ENCODE data around the gene AQP2.

Gene AQP2

DNA sequence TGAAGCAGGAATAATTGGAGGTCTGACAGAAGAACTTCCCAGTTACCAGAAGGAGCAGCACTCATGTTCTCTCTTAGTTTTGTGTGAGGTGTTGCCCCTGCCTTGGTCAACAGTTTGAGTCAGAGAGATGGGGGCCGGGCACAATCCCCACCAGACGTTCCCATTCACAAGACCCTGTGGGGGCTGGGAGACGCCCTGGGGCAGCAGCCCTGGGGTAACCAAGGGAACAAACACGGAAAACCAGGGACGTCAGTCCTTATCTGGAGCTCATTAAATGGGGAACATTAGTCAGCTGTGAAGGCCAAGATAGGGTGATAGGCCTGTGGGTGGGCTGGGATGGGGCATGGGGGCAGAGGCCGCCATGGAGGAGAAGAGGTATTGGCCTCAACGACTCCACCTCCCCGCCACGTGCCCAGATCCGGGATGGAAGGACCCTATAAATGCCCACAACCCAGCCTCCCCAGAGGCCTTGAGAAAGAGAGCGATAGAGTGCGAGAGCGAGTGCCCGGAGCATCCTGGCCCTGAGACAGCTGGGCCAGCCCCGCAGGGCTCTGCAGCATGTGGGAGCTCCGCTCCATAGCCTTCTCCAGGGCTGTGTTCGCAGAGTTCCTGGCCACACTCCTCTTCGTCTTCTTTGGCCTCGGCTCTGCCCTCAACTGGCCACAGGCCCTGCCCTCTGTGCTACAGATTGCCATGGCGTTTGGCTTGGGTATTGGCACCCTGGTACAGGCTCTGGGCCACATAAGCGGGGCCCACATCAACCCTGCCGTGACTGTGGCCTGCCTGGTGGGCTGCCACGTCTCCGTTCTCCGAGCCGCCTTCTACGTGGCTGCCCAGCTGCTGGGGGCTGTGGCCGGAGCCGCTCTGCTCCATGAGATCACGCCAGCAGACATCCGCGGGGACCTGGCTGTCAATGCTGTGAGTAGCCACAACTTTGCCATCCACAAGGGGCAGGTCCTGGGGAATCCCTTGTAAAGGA lies at the start of gene AQP2:
TSS of gene AQP2 (plus strand) at position 465 of the 979 bp plus-strand sequence. CDS start at position 559, 94 bp downstream.
- no peak for DNase-seq

DNA sequence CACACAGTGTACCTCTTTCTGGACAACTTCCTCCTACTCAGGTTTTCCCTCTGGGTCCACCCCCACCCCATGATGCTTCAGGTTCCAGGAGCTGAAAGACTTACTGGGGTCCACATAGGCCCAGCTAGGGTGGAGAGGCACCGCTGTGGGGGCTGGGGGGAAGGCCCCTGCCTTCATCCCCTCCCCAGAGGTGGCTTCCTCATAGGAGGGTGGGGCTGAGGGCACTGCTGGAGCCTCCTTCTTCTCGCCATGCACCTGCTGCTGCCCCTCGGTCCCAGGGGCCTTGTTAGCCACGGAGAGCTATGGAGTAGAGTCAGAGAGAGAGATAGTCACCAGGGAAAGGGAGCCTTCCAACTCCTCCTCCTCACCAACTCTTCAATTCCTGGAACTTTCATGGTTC lies 49.5 kb upstream of the AQP2 start:
- no peak for DNase-seq

DNA sequence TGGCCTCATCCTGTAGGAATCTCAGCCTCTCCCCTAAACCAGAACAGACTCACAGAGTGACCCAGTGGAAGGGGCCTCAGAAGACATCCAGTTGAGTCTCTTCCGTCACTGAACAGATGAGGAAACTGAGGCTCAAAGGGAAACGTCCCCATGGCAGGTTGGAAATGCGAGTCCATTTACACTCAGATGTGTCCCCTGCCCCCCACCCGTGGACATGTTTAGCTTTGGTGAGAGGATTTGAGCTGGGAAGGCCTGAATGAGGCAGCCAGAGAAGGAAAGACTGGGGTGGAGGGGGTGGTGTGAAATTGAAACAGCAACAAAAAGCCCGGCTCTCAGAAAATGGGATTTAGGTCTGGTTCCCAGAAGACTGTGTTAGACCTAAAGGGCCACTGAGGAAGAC lies 48.6 kb upstream of the AQP2 start:
- no peak for DNase-seq

GRCh38 chr12:49902399-49903350 lies 47.9 kb upstream of the AQP2 start:
- no peak for DNase-seq

DNA sequence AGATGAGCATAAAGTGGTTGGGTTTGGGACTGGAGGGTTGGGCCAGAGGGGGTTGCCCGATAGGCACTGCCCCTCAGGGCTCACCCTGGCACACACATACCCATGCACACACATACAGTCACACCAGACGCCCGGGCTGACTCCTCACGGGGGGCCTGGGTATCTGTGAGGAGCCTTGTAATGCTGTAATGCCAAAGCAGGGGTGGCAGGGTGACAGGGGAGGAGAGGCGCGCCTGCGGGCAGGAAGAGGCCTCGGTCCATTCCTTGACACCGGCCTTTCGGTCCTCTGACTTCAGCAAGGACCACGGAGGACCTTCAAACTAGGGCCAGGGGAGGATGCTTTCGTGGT lies 47.2 kb upstream of the AQP2 start:
- no peak for DNase-seq

GRCh38 chr12:49903700-49904423 lies 46.7 kb upstream of the AQP2 start, which contains the start of gene FAIM2:
FAIM2 (minus strand) TSS chr12:49903900; CDS start chr12:49903792, 108 bp downstream.
- peak; percentile 33 for DNase-seq

- no peak for DNase-seq
These were observed 45.9 kb upstream of the AQP2 start for GRCh38 chr12:49904601-49905000.

DNA sequence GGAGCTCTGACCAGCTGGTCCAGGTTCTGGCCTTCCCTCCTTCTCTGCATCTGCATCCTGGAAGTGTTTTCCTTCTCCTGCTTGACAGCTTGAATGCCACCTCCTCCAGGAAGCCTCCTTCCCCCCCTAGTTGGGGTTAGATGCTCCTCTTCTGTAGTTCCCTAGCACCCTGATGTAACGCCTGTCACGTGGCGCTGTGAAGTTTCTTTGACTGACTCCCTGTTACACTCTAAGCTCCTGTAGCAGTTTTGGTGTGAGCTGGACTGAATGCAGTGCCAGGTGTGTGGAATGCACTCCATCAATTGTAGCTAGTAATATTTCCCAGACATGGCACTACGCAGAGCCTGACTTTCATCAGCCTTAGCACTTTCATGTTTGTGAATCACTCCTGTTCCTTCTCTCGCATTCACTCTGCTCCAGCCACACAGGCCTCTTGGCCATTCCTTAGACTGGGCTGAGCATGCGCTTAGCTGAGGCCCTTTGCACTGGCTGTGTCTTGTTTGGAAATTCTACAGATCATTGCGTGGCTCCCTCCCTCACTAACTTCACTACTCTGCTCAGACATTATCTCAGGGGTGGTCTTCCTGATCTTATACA lies 44.7 kb upstream of the AQP2 start:
- no peak for DNase-seq

DNA sequence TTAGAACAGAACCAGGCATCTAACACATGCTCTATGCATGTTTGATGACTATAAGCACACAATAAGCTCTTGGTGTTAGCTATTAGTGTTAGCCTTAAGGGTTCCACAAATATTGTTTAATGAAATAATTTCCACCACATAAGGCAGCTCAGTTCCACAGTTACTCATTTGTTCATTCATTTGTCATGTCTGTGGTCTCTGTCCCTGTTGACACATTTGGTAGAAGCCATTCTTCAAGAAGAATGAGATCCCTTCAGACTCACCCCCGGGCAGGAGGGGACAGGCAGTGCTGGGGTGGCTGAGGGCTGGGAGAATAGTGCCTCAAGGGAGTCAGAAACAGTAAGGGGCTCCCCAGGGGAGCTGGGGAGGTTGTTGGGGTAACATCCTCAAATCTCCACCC lies 43.2 kb upstream of the AQP2 start:
- no peak for DNase-seq

- no peak for DNase-seq
These were observed 41.2 kb upstream of the AQP2 start for GRCh38 chr12:49909356-49909755.

- peak; percentile 69 for DNase-seq
These were observed 40.7 kb upstream of the AQP2 start for GRCh38 chr12:49909826-49910225.

- DNase-seq = no peak
These were observed 40.0 kb upstream of the AQP2 start for GRCh38 chr12:49910331-49911212.

GRCh38 chr12:49911213-49911605 lies 39.3 kb upstream of the AQP2 start:
- no peak for DNase-seq

DNA sequence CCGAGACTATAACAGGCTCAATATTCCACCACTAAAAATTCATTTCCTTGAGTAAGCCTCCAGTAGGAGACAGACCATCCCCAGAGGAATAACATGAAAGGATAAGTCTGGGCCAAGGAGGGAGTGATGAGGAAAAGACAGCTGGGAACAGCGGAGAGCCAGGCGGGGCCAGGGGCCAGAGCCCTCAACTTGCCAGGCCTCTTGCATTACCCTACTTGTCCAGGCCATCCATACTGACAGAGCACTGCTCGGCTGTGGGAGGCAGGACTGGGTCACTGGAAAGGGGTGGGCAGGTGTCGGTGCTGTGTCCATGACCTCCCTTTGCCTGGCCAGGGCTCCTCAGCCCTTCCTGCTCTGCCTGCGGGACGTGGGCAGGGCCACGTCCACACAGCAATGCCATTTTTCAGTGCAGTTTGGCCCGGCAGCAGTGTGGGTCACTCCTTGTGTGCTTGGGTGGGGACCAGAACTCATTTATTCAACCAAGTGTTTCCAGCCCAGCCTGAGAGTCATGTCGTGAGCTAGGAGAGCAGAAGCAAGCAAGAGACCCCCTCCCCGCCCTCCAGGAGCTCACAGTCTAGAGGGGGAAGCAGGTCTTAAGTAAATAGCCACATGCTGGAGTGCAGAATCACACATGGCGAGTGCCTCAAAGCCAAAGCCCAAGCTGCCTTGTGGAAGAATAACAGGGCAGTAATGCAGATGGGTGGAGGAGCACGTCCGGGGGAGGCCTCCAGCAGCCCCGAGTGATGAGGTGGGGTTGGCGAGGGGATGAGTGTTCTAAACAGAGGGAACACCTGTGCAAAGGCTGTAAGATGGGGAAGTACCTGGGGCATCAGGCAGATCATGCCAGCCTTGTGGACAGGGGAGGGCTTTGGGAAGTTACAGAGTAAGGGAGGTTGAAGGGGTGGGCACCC lies 37.9 kb upstream of the AQP2 start:
- DNase-seq = no peak

GRCh38 chr12:49916129-49916919 lies 34.2 kb upstream of the AQP2 start:
- DNase-seq = no peak

GRCh38 chr12:49917166-49917787 lies 33.3 kb upstream of the AQP2 start:
- no peak for DNase-seq

GRCh38 chr12:49917788-49918173 lies 32.8 kb upstream of the AQP2 start:
- DNase-seq = no peak

DNA sequence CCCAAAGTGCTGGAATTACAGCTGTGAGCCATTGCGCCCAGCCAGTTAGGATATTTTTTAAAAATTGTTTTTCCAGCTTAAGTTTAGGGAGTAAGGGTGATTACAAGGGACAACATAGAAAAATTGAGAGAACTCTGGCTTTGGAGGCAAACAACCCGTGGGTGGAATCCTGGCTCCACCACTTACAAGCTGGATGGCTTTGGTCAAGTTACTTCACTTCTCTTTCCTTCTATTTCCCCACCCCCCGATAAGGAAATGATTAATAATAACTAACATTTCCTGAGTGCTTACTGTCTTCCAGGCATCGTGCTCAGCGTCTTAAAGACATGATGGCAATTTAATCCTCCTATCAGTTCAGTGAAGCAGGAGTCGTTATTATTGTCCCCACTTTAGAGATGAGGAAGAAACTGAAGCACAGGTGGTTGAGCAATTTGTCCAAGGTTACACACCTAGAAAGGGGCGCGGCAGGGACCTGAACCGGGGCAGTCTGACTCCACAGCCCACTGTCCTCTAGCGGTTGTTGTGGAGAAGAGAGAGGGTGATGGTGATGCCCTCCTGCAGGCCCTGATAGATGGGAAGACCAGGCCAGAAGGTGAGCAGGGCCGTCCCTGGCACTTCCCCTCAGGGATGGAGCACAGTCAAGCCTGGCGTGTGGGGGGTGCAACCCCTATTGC lies 30.2 kb upstream of the AQP2 start:
- no peak for DNase-seq

Measured in NCI-H510A treated with DMSO at 0.1 percent for 48 hours (cell line).